ENCODE data around the gene MPDU1. TPM values are rescaled to one million over a fixed set of nuclear protein-coding genes. Genes with fewer than 3 reads are reported as not detected.

Gene MPDU1
- total RNA-seq, 1 experiment from 2014 or later = 57.0 TPM

DNA sequence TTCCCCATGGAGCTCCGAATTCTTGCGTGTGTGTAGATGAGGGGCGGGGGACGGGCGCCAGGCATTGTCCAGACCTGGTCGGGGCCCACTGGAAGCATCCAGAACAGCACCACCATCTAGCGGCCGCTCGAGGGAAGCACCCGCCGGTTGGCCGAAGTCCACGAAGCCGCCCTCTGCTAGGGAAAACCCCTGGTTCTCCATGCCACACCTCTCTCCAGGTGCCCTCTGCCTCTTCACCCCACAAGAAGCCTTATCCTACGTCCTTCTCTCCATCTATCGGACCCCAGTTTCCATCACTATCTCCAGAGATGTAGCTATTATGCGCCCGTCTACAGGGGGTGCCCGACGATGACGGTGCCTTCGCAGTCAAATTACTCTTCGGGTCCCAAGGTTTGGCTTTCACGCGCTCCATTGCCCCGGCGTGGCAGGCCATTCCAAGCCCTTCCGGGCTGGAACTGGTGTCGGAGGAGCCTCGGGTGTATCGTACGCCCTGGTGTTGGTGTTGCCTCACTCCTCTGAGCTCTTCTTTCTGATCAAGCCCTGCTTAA is 22.6 kb upstream of the MPDU1 start (continued):
- no peak for TF ChIP-seq FOXK1 (CRISPR knock-in tag; IDR thresholded peaks at IDR 0.05)
- TF ChIP-seq, protein P1, sequence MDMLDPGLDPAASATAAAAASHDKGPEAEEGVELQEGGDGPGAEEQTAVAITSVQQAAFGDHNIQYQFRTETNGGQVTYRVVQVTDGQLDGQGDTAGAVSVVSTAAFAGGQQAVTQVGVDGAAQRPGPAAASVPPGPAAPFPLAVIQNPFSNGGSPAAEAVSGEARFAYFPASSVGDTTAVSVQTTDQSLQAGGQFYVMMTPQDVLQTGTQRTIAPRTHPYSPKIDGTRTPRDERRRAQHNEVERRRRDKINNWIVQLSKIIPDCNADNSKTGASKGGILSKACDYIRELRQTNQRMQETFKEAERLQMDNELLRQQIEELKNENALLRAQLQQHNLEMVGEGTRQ (CRISPR knock-in tag; IDR thresholded peaks at IDR 0.05) = no peak
- TF ChIP-seq ZNF671 (CRISPR knock-in tag; IDR thresholded peaks at IDR 0.05) = no peak
- TF ChIP-seq ZNF317 (CRISPR knock-in tag; IDR thresholded peaks at IDR 0.05; ENCODE audit: borderline replicate concordance, low read depth) = no peak
- TF ChIP-seq HMGA2 (CRISPR knock-in tag; IDR thresholded peaks at IDR 0.05) = no peak
- TF ChIP-seq, protein P2, sequence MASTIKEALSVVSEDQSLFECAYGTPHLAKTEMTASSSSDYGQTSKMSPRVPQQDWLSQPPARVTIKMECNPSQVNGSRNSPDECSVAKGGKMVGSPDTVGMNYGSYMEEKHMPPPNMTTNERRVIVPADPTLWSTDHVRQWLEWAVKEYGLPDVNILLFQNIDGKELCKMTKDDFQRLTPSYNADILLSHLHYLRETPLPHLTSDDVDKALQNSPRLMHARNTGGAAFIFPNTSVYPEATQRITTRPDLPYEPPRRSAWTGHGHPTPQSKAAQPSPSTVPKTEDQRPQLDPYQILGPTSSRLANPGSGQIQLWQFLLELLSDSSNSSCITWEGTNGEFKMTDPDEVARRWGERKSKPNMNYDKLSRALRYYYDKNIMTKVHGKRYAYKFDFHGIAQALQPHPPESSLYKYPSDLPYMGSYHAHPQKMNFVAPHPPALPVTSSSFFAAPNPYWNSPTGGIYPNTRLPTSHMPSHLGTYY (CRISPR knock-in tag; IDR thresholded peaks at IDR 0.05) = no peak

DNA sequence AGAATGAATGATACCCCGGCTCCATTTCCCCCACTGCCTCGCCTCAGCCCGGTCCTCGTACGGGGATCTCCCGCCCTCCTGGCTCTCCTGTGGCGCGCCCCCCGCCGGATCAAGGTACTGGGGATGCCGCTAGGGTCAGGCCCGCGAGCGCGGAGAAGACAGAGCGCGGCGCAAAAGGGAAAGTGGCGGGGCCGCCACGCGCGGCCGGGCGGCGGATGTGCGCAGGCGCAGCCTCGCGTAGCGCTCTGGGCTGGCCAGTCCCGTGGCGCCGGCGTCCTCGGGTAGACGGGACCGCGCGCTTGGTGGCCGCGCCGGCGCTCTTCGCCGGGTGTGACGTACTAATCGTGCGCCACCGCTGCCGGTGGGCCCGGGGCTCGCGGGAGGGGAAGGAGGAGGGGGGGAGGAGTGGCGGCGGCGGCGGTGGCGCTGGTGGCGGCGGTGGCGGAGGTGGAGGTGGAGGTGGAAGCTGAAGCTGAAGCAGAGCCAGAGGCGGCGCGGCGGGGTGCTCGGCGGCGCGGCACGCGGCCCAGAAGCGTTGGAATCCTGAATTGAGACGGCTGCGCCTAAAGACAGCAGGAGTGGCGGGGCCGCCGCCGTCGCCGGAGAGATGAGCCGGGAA is 22.0 kb upstream of the MPDU1 start, which contains the start of gene SENP3:
TSS of gene SENP3 (plus strand) at position 331 of the 619 bp plus-strand sequence. CDS start 1,158 bp downstream, outside the sequence.
- H3K36me3 Mint-ChIP-seq = peaks cover 25% of the 10 kb centered on the region
- DNase-seq (ENCODE audit: low spot score) (peak; percentile 89), ATAC-seq (peak; percentile 25)
- no peaks in the 10 kb centered on the region for H3K27me3 Mint-ChIP-seq (ENCODE audit: low read depth)
- H3K9me3 Mint-ChIP-seq = no peaks in the 10 kb centered on the region
- H3K4me1 Mint-ChIP-seq = peaks cover 49% of the 10 kb centered on the region
- H3K27ac Mint-ChIP-seq = peak within 1 kb of the TSS; percentile 97
- H3K4me3 Mint-ChIP-seq = peak within 1 kb of the TSS; percentile 94
- ChIA-PET CTCF (interaction anchor here (1.0 to 3.6 kb wide), 19 partner anchors 9 to 516 kb away, joined by 3 to 79 read pairs (median 12); partner anchors contain the start of genes ACAP1, CD68, CHRNB1 and FXR2), POLR2A (interaction anchor here (1.0 to 1.8 kb wide), 5 partner anchors 10 to 126 kb away, joined by 3 to 8 read pairs (median 4); partner anchors contain the start of genes MPDU1, SOX15, TP53 and WRAP53)
- TF ChIP-seq PRDM15 (CRISPR knock-in tag; IDR thresholded peaks at IDR 0.05) (no peak), ZNF416 (CRISPR knock-in tag; IDR thresholded peaks at IDR 0.05) (0 out of 2 replicates have a peak, but pooled peaks have one; percentile 16), ZBTB21 (CRISPR knock-in tag; IDR thresholded peaks at IDR 0.05; ENCODE audit: borderline replicate concordance) (peak; percentile 25; the same call in 1 of the 2 replicates), ETV6 (CRISPR knock-in tag; IDR thresholded peaks at IDR 0.05) (peak; percentile 63; the same call in 1 of the 2 replicates), E2F5 (CRISPR knock-in tag; IDR thresholded peaks at IDR 0.05) (peak; percentile 88), CREM (CRISPR knock-in tag; IDR thresholded peaks at IDR 0.05) (peak; percentile 94), FOXK1 (CRISPR knock-in tag; IDR thresholded peaks at IDR 0.05) (peak; percentile 48; the same call in 1 of the 2 replicates)
- TF ChIP-seq, protein P1 (CRISPR knock-in tag; IDR thresholded peaks at IDR 0.05) = peak; percentile 49
- TF ChIP-seq, protein P3, sequence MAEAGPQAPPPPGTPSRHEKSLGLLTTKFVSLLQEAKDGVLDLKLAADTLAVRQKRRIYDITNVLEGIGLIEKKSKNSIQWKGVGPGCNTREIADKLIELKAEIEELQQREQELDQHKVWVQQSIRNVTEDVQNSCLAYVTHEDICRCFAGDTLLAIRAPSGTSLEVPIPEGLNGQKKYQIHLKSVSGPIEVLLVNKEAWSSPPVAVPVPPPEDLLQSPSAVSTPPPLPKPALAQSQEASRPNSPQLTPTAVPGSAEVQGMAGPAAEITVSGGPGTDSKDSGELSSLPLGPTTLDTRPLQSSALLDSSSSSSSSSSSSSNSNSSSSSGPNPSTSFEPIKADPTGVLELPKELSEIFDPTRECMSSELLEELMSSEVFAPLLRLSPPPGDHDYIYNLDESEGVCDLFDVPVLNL (CRISPR knock-in tag; IDR thresholded peaks at IDR 0.05; ENCODE audit: borderline replicate concordance, low read depth) = 0 out of 2 replicates have a peak, but pooled peaks have one; percentile 32
- TF ChIP-seq, protein P4, sequence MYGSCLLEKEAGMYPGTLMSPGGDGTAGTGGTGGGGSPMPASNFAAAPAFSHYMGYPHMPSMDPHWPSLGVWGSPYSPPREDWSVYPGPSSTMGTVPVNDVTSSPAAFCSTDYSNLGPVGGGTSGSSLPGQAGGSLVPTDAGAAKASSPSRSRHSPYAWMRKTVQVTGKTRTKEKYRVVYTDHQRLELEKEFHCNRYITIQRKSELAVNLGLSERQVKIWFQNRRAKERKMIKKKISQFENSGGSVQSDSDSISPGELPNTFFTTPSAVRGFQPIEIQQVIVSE (CRISPR knock-in tag; IDR thresholded peaks at IDR 0.05; ENCODE audit: borderline replicate concordance) = no peak
